ENCODE measurements around the gene PRR36.

The PRR36 gene

DNA sequence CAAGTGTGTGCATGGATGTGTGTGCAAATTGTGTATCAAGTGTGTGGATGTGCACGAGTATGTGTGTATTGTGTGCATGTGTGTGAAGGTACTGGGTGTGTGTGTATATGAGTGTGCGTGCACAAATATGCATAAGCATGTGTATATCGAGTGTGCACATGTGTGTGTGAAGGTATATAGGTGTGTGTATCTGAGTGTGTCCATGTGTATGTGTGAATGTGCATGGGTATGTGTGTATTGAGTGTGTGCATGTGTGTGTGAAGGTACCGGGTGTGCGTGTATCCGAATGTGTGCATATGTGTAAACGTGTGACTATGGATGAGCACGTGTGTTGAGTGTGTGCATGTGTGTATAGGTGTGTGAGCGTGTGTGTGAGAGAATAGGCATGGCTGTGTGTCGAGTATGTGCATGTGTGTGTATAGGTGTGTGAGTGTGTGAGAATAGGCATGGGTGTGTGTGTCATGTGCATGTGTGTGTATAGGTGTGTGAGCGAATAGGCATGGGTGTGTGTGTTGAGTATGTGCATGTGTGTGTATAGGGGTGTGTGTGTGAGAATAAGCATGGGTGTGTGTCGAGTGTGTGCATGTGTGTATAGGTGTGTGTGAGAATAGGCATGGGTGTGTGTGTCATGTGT lies 31.4 kb downstream of the PRR36 start:
- DNase-seq: no peak

DNA sequence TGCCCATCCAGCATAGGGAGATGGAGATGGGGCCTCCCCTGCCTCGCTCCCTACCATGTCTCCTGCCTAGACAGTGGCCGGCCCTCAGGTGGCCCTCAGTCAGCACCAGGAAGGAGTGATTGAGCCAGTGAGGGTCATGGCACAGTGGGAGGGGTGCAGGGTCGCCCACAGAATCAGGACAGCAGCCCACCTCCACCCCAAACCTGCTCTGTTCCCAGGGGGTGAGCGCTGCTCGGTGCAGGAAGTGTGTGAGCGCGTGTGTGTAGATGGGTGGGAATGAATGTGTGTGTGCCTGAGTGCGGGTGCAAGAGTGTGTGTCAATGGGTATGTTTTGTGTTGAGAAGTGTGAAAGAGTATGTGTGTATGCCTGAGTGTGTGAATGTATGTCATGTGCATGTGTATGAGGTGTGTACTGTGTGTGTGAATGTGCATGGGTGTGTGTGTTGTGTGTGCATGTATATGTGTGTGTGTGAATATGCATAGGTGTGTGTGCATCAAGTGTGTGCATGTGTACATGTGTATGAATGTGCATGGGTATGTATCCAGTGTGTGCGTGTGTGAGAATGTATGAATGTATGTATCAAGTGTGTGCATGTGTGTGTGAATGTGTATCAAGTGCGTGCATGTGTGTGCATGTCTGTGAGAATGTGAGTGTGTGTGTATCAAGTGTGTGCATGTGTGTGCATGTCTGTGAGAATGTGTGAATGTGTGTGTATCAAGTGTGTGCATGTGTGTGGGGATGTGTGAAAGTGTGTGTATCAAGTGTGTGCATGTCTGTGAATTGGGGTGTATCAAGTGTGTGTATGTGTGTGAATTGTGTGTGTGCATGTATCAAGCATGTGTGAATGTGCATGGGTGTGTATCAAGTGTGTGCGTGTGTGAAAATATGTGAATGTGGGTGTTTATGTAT lies 32.2 kb downstream of the PRR36 start:
- DNase-seq: no peak

DNA sequence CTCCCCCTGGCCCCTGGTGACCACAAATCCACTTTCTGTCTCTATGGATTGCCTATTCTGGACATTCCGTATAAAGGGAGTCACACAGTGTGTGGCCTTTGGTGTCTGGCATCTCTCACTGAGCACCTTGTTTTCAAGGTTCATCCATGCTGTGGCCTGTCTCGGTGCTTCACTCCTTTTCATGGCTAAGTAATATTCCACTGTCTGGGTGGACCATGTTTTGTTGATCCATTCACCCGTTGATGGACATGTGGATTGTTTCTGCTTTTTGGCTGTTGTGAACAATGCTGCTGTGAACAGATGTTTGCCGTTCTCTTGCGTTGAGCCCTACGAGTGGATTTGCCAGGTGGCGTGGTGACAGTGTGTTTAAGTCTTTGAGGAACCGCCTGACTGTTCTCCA lies 33.6 kb downstream of the PRR36 start:
- no peak for DNase-seq

DNA sequence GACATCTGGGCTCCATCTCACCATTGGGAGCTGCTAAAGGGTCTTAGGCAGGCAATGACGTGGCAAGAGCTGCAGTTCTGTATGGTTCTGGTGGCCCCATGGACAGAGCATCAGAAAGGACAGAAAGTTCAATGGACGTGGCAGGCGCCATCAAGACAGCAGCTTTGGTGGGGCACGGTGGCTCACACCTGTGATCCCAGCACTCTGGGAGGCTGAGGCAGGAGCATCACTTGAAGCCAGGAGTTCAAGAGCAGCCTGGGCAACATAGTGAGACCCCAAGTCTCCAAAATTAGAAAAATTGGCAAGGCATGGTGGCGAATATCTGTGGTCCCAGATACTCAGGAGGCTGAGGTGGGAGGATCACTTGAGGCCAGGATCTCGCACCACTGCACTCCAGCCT lies 34.7 kb downstream of the PRR36 start:
- no peak for DNase-seq

DNA sequence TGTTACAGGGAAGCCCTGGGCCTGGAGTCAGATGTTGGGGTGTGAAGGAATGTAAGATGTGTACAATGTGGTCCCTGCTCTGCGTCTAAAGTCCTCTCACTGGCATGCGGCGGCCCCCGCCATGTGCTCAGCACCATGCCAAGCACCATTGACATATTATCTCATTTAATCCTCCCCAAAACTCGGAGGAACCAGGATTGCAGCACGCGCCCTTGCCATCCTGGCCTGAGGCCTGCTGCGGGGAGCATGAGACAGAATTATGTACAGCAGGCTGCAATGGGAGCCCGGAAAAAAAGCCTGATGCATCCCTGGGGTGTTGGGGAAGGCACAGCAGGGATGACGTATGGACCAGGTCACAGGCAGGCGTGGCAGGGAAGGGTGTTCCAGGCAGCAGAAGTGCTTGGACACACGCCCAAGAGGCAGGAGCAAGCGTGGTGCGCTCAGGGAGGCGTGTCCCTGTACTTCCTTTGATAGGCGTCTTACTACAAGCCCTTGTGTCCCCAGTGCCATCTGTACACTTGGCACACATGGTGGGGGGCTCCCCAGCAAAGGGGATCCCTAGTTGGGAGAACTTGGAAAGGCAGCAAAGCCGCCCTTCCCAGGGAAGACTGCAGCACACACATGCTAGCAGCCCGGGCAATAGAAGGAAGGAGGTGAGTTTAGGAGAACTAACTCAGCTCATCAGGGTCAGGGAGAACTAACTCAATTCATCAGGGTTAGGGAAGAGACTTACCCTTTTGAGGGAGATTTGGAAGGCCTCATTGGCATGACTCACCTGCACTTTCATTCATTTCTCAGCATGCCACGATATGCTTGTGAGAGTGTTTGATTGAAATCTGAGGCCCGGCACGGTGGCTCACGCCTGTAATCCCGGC lies 40.7 kb downstream of the PRR36 start:
- no peak for DNase-seq

DNA sequence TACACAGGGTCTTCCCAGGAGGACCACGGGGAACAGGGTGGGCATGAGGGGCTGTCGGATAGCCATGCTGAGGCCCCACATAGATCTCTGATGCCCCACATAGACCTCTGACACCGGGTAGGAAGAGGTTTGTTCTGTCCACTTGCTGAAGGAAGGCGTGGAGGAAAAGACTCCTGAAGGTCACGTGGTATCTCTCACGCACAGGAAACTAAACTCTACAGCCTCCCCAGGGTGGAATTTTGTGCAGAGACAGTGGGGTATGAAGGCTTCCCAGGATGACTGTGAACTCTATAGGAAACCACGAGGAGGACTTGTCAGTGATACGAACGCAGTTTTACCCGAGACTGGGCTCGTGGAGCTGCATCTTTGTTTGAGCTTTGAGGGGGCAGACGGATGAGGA lies 41.4 kb downstream of the PRR36 start:
- no peak for DNase-seq

DNA sequence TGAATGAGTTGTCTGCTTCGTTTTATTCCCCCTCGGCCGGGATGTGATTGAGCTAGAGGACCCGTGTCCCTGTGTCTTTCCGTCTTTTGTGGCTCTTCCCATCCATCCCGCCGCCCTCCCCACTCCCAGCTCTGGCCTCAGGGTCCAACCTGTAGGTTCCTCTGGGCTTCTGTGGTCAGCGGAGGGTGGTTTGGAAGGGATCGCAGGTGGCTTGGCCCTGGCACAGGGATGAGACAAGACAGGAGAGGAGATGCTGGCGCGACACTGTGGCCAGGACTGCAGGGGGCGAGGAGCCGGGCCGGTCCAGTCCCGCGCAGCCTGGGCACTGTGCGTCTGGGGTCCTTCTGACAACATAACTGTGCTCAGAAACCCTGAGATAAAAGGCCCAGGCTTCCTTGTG lies 42.2 kb downstream of the PRR36 start:
- DNase-seq: no peak

DNA sequence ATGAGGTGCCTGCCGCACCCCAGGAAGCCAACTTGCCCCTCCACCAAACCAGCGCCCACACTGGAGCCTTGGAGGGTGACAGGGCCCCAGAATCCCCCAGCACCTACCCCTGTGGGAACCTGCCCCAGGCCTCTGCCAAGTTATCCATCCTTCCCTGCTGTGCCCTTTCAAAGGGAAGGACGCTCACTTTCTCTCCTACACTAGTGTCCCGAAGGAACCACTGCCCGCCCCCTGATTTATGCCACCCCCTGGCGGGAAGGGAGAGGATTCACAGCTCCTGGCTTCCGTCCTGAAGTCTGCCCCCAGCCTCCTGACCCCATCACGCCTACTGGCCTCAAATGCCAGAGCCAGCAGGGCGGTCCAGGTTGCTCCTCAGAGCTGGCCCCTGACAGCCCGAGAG lies 42.7 kb downstream of the PRR36 start:
- DNase-seq: peak; percentile 43

DNA sequence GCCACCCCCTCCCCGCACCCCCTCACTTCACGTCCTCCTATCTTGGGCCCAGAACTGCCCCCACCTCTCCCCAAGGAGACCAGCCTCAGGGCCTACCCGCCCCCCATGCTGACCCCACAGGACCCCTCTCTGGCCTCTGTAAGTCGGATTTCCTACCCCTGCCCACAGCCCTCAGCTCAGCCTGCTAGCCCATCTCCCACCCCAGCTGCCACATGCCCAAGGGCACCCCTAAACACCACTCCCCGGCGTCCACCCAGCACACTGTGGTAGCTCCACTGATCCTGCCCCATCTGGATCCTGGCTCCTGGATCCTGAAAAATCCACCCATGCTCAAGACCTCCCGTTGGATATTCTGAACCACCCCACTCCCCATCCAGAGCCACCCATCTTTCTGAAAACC lies 43.4 kb downstream of the PRR36 start:
- DNase-seq: no peak

DNA sequence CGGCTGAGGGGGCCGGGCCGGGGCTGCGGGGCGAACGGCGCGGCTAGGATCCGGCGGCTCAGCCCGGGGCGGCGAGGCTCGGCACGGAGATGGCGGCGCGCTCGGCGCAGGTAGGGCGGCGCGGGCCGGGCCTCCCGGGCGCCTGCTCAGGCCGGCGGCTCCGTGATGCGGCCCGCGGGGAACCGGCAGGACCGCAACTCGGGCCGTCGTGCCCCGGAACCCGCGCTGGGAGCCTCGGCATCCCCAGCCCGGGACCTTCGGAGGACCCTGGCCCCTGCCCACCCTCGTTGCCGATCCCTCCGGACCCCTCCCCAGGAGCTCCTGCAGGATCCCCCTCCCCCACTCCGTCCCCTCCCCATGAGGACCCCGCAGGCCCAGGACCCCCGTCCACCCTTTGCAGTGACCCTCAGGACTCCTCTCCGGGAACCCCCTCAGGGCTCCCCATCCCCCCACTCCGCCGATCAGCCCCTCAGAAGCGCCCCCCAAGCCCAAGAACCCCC lies 43.9 kb downstream of the PRR36 start:
- DNase-seq: no peak

DNA sequence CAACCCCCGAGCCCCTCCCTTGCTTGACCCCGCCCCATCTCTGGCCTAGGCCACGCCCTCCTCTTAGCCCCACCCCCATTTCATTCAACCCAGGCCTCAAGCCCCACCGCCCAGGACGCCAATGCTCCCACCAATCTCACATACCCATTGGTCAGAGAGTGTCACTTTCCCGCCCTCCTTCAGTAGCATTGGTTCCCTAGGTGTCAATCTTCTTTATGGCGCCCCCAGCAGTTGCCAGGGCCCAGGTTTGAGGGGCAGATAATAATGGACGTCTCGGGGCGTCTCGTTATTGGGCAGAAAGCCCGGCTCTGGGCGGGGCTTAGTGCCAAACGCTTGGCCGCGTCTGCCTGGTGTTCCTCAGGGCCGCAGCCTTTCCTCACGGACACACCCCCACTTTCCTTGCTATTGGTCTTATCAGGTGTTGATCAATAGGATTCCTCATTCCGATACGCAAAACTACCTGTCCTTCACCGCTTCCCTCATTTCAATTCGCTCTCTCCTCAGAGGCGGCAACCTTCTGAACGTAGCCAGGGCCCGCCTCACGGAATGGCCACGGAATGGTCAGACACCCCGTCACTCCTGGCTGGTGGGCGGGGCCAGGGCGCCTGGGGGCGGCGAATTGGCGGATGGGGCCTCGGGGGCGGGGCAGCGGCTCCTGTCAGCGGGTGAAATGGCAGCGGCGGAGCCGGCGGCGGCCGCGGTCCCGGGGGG lies 44.5 kb downstream of the PRR36 start, which contains the start of gene EVI5L:
Gene EVI5L, plus strand, starts transcription at position 658 of the 711 bp plus-strand sequence. CDS start 16,325 bp downstream, outside the sequence.
- DNase-seq: peak; percentile 99

DNA sequence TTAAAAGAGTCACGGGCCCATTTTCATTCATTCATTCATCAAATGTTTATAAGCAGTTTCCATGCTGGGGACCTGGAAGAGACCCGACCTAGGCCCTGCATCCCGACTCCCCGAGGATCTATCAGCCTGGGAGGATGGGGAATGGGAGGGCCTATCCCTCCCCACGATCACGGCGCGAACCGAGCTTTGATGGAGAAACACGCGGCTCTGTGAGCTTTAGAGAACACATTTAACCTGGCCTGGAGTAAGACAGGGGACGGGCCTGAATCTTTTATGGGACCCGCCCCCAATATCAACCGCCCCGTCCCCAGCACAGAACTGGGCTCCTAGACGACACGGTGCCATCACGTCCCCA lies 45.0 kb downstream of the PRR36 start:
- DNase-seq: no peak

DNA sequence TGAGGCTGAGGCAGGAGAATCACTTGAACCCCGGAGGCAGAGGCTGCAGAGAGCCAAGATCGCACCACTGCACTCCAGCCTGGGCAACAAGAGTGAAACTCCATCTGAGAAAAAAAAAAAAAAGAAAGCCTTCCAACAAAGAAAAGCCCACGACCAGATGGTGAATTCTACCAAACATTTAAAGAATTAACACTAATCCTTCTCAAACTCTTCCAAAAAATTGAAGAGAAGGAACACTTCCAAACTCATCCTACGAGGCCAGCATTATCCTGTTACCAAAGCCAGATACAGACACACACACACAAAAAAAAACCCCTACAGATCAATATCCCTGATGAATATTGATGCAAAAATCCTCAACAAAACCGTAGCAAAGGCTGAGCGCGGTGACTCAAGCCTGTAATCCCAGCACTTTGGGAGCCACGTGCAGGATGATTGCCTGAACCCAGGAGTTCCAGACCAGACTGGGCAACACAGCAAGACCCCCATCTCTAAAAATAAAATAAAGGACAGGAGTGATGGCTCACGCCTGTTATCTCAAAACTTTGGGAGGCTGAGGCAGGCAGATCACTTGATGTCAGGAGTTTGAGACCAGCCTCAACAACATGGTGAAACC lies 50.4 kb downstream of the PRR36 start:
- DNase-seq: no peak

DNA sequence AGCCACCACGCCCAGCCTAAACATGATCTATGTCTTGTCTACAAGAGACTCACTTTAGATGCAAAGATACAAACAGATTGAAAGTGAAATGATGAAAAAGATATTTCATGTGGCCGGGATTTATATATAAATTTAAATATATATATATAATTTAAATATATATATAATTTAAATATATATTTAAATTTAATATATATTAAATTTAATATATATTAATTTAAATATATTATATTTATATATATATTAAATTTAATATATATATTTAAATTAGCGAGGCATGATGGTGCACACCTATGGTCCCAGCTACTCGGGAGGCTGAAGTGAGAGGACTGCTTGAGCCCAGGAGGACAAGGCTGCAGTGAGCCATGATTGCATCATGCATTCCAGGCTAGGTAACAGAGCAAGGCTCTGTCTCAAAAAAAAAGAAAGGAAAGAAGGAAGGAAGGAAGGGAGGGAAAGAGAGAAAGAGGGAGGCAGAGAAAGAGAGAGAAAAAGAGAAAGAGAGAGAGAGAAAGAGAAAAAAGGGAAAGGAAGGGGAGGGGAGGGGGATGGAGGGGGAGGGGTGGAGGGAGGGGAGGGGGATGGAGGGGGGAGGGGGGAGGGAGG lies 51.2 kb downstream of the PRR36 start:
- no peak for DNase-seq

DNA sequence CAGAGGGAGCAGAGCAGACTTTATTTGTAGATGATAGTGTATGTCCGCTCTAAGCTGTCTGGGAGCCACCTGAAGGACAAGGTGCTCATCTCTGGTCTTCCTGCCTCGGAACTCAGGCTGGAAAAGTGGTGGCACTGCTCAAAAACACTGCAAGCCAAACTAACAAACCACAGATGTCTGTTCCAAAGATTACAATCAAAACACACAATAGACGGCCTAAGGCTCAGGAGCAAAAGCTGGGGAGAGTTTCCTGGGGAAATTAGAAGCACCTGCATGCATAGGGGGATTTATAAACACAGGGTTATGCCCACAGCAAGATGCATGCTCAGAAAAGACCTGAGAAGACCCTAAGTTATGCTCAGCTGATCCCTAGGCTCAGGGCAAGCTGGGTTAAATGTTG lies 53.6 kb downstream of the PRR36 start:
- no peak for DNase-seq

DNA sequence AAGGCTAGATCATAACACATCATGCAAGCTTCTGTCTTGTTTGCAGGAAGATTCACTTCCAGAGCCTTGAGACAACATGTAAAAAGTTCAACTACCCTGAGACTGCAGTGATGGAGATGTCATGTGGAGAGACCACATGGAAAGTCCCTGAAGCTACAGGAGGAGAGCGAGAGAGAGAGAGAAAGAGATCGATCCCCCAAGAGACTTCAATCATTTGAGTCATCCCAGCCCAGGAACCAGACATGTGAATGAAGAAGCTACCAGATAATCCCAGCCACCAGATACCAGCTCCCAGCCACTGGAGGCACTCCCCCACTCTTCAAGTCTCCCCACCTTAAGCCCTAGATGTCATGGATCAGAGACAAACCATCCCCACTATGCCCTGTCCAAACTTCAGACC lies 54.9 kb downstream of the PRR36 start:
- no peak for DNase-seq

DNA sequence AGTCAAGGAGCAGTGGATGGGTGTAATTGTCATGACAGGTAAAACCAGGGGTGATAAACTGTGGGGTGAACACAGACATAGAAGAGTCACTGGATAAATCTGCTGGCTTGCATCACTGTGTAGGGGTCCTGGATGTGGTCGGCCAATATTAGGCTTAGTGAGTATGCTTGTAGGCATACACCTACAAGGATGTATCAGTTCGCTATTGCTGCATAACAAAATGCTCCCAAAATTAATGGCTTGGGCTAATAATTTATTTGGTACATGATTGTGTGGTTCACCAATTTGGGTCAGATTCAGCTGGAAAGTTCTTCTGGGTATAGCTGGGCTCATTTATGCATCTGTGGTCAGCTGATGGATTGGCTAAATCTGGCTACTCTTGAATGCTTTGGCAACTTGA lies 55.4 kb downstream of the PRR36 start:
- no peak for DNase-seq
